H54 (cell line): Measurements from ENCODE around the gene EDIL3.

Experiments used
- DNase-seq: peaks from one replicate; pipeline ENCODE4 v3.0.0; 2011; ENCODE audit warnings: low spot score, mixed read lengths; ENCODE audit not compliant: insufficient read length
- FAIRE-seq: peaks from 3 replicates; lab custom pipeline; 2011; peaks lifted over from hg19 to GRCh38; lab: Jason Lieb, UNC
- POLR2A ChIP-seq: IDR thresholded peaks from 2 replicates; pipeline ENCODE4 v1.6.1; 2011; ENCODE audit warnings: low read depth, mild to moderate bottlenecking, low read length

Gene EDIL3

GRCh38 chr5:83899326-83899970 lies 485.2 kb downstream of the EDIL3 start:
- peak; percentile 45 for FAIRE-seq
- DNase-seq: no peak
- no peak for TF ChIP-seq POLR2A

DNA sequence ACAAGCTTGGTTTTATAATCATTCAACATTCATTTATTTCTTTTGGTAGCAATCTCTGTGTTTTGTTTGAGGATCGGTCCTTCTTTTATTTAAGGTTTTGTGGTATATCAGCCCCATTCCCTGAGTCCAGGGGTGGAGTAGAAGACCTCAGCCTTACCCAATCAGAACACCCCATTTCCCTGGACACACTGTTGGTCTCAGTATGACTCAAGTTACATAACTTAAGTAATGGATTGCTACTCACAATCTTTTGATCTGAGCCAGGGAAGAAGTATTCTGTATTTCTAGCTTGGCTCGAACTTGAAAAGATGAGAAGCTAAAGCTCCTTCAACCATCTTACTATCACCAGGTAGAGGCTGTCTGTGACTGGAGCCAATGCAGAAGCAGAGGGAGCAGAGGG lies 488.8 kb downstream of the EDIL3 start:
- FAIRE-seq (peak; percentile 95), DNase-seq (peak; percentile 17)
- no peak for TF ChIP-seq POLR2A

GRCh38 chr5:83891261-83891660 lies 493.4 kb downstream of the EDIL3 start:
- FAIRE-seq (no peak), DNase-seq (no peak)
- TF ChIP-seq POLR2A: no peak
